CD14-positive monocyte (primary cell): ENCODE data around the gene FNDC10. TPM values are rescaled to one million over a fixed set of nuclear protein-coding genes. Genes with fewer than 3 reads are reported as not detected.
A peak's percentile ranks its signal among the peaks of the same experiment; 100 is the strongest.

Experiments
- DNase-seq, 3 donors: peaks; one replicate each; pipeline ENCODE4 v3.0.0-alpha.2; 2011 to 2022
- H2AFZ ChIP-seq: 2 replicates; pipeline ENCODE4 v1.6.0; 2012; ENCODE audit warnings: mild to moderate bottlenecking, low read depth, low read length, inconsistent platforms; ENCODE audit not compliant: insufficient read depth, poor library complexity, severe bottlenecking
- H3K27ac ChIP-seq, 2 donors: 1 replicate in 1 of 2; 2 replicates in 1 of 2; pipeline ENCODE4 v1.5.1; 2012 to 2013; ENCODE audit warnings: low read length in 2 of 2, control low read depth in 1 of 2, inconsistent platforms in 1 of 2, low read depth in 1 of 2, mild to moderate bottlenecking in 1 of 2
- H3K27me3 ChIP-seq, 2 donors: one replicate each; pipeline versions ENCODE4 v1.6.0 to v1.6.1; 2011 to 2013; ENCODE audit warnings: low read length in 2 of 2; ENCODE audit not compliant: control insufficient read depth in 2 of 2, insufficient read depth in 2 of 2
- H3K36me3 ChIP-seq, 2 donors: replicated peaks in 1 of 2; 1 replicate in 1 of 2; 2 replicates in 1 of 2; pipeline versions ENCODE4 v1.5.1 to v1.6.1; 2012 to 2013; ENCODE audit warnings: low read length in 2 of 2, control low read depth in 1 of 2, inconsistent platforms in 1 of 2, mild to moderate bottlenecking in 1 of 2; ENCODE audit not compliant: insufficient read depth in 2 of 2, control insufficient read depth in 1 of 2
- H3K4me1 ChIP-seq, 2 donors: 1 replicate in 1 of 2; 2 replicates in 1 of 2; pipeline versions ENCODE4 v1.5.1 to v1.6.1; 2012 to 2013; ENCODE audit warnings: low read length in 2 of 2, control low read depth in 1 of 2, inconsistent platforms in 1 of 2, mild to moderate bottlenecking in 1 of 2, moderate library complexity in 1 of 2; ENCODE audit not compliant: insufficient read depth in 2 of 2, control insufficient read depth in 1 of 2
- H3K4me2 ChIP-seq: replicated peaks from 2 replicates; pipeline ENCODE3; 2012; ENCODE audit warnings: low read length, moderate library complexity, mild to moderate bottlenecking; ENCODE audit not compliant: poor library complexity, severe bottlenecking; ENCODE audit errors: extremely low read depth
- H3K4me3 ChIP-seq, 3 experiments: fragments of 200-600 bp in 1 of 3; sonication (generic) in 1 of 3; replicated peaks in 1 of 3; 1 replicate in 2 of 3; 2 replicates in 1 of 3; pipeline ENCODE4 v1.5.1; 2011 to 2013; ENCODE audit warnings: low read length in 3 of 3, mild to moderate bottlenecking in 3 of 3, control low read depth in 2 of 3, low read depth in 2 of 3, inconsistent platforms in 1 of 3, moderate library complexity in 1 of 3
- H3K79me2 ChIP-seq: 2 replicates; pipeline ENCODE4 v1.6.0; 2012; ENCODE audit warnings: mild to moderate bottlenecking, control low read depth, inconsistent platforms, low read length, moderate library complexity; ENCODE audit not compliant: insufficient read depth
- H3K9ac ChIP-seq: 2 replicates; pipeline ENCODE4 v1.6.0; 2017; ENCODE audit warnings: low read length, mild to moderate bottlenecking; ENCODE audit not compliant: insufficient read depth, poor library complexity, severe bottlenecking
- H3K9me3 ChIP-seq, 2 donors: replicated peaks in 1 of 2; 1 replicate in 1 of 2; 2 replicates in 1 of 2; pipeline versions ENCODE4 v1.5.1 to v1.6.1; 2012 to 2013; ENCODE audit warnings: low read length in 2 of 2, control low read depth in 1 of 2; ENCODE audit not compliant: control insufficient read depth in 1 of 2, insufficient read depth in 1 of 2
- H4K20me1 ChIP-seq: 2 replicates; pipeline ENCODE4 v1.6.0; 2012; ENCODE audit warnings: mild to moderate bottlenecking, low read length, control low read depth, moderate library complexity; ENCODE audit not compliant: insufficient read depth
- H3K27ac Mint-ChIP-seq, 7 donors: one replicate each; pipeline ENCODE4 v1.8.0; 2020; ENCODE audit warnings: mild to moderate bottlenecking in 7 of 7, mixed read lengths in 7 of 7, moderate library complexity in 6 of 7, inconsistent platforms in 2 of 7
- H3K27me3 Mint-ChIP-seq, 3 donors: one replicate each; pipeline ENCODE4 v1.8.0; 2021 to 2022; ENCODE audit warnings: low read depth in 3 of 3, mild to moderate bottlenecking in 3 of 3, mixed read lengths in 3 of 3, moderate library complexity in 3 of 3, inconsistent platforms in 1 of 3
- H3K36me3 Mint-ChIP-seq, 2 donors: one replicate each; pipeline ENCODE4 v1.8.0; 2020; ENCODE audit warnings: mixed read lengths in 2 of 2, inconsistent platforms in 1 of 2, mild to moderate bottlenecking in 1 of 2
- H3K4me1 Mint-ChIP-seq: one replicate; pipeline ENCODE4 v1.8.0; 2020; ENCODE audit warnings: mild to moderate bottlenecking, mixed read lengths
- H3K4me3 Mint-ChIP-seq, 2 donors: one replicate each; pipeline ENCODE4 v1.8.0; 2020; ENCODE audit warnings: mild to moderate bottlenecking in 2 of 2, mixed read lengths in 2 of 2, moderate library complexity in 1 of 2
- H3K9me3 Mint-ChIP-seq, 7 donors: one replicate each; pipeline ENCODE4 v1.8.0; 2020 to 2022; ENCODE audit warnings: mixed read lengths in 7 of 7, mild to moderate bottlenecking in 6 of 7, moderate library complexity in 6 of 7, inconsistent platforms in 2 of 7
- WGBS: methylation state at CpG from one replicate; pipeline ENCODE4 v1.1.5; 2013; ENCODE audit warnings: missing lambda C conversion rate; ENCODE audit not compliant: insufficient coverage; 5-methylcytosine and 5-hydroxymethylcytosine counted together
- intact Hi-C, 2 donors: fragments of 100-400 bp; cut with micrococcal nuclease; formaldehyde crosslinking; loops; one replicate each; pipeline versions ENCODE4 v1.15.0 to v1.15.1; 2023
- polyA plus RNA-seq, 3 donors: library from polyadenylated mRNA; depleted of rRNA in 1 of 3; unstranded in 2 of 3; stranded (reverse) in 1 of 3; fragments of 300-500 nt in 2 of 3; fragments of >200 nt in 1 of 3; fragmentation: Illumina TruSeq in 2 of 3; gene quantifications; 1 replicate in 2 of 3; 2 replicates in 1 of 3; pipeline ENCODE4 v1.2.3, GENCODE V29; 2012 to 2021
- TF ChIP-seq, protein P1 (sequence below): fragments of 200-600 bp; IDR thresholded peaks from one replicate; pipeline ENCODE4 v1.8.0; 2022; ENCODE audit warnings: antibody characterized with exemption, mild to moderate bottlenecking

FNDC10 gene
- polyA plus RNA-seq, 3 donors, result 0.46 to 3.4 (median 1.5) TPM

- H2AFZ ChIP-seq, result no peak overlapping the region
- intact Hi-C loops, result no loop called here
- peaks cover 0 to 6% (median 0%) of the 10 kb centered on the region in 3 donors for H3K27me3 Mint-ChIP-seq
- peaks cover 22% of the 10 kb centered on the region for H3K79me2 ChIP-seq
- peak overlapping the region in 2 of 3 experiments; percentile 44 to 87 for H3K4me3 ChIP-seq
- no peaks in the 10 kb centered on the region for H3K9me3 Mint-ChIP-seq
- no peak for DNase-seq
- H3K27me3 ChIP-seq, result no peaks in the 10 kb centered on the region
- WGBS, result 94% methylated on average over 18 of the region's 19 CpGs
- peak overlapping the region in 2 of 7 donors; percentile 56 to 79 for H3K27ac Mint-ChIP-seq
- H3K27ac ChIP-seq, result no peak overlapping the region
- H3K9me3 ChIP-seq, result no peaks in the 10 kb centered on the region
- no peak overlapping the region for H3K9ac ChIP-seq
- peaks cover 26 to 33% of the 10 kb centered on the region in 2 donors for H3K4me1 ChIP-seq
- H3K36me3 Mint-ChIP-seq, result peaks cover 9 to 11% of the 10 kb centered on the region in 2 donors
- H4K20me1 ChIP-seq, result peaks cover 12% of the 10 kb centered on the region
- TF ChIP-seq, protein P1, sequence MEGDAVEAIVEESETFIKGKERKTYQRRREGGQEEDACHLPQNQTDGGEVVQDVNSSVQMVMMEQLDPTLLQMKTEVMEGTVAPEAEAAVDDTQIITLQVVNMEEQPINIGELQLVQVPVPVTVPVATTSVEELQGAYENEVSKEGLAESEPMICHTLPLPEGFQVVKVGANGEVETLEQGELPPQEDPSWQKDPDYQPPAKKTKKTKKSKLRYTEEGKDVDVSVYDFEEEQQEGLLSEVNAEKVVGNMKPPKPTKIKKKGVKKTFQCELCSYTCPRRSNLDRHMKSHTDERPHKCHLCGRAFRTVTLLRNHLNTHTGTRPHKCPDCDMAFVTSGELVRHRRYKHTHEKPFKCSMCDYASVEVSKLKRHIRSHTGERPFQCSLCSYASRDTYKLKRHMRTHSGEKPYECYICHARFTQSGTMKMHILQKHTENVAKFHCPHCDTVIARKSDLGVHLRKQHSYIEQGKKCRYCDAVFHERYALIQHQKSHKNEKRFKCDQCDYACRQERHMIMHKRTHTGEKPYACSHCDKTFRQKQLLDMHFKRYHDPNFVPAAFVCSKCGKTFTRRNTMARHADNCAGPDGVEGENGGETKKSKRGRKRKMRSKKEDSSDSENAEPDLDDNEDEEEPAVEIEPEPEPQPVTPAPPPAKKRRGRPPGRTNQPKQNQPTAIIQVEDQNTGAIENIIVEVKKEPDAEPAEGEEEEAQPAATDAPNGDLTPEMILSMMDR, result no peak
- H3K36me3 ChIP-seq, result peaks cover 0 to 5% of the 10 kb centered on the region in 2 donors
- peak overlapping the region; percentile 82 to 86 for H3K4me3 Mint-ChIP-seq
- H3K4me1 Mint-ChIP-seq, result peaks cover 31% of the 10 kb centered on the region
- peak overlapping the region; percentile 91 for H3K4me2 ChIP-seq
These were observed 16.9 kb upstream of the FNDC10 start for GRCh38 chr1:1616838-1617237.

GRCh38 chr1:1616045-1616790 is 16.3 kb upstream of the FNDC10 start:
- Histone ChIP-seq H3K27me3 (no peaks in the 10 kb centered on the region), H4K20me1 (peaks cover 12% of the 10 kb centered on the region), H3K4me3 (peak overlapping the region; percentile 87 to 92 (median 89)), H3K27ac (peak overlapping the region in 1 of 2 donors; percentile 98), H3K4me2 (peak overlapping the region; percentile 91), H2AFZ (peak overlapping the region; percentile 48), H3K9me3 (no peaks in the 10 kb centered on the region), H3K79me2 (peaks cover 22% of the 10 kb centered on the region), H3K36me3 (peaks cover 0 to 5% of the 10 kb centered on the region in 2 donors), H3K4me1 (peaks cover 26 to 33% of the 10 kb centered on the region in 2 donors), H3K9ac (peak overlapping the region; percentile 100)
- WGBS, result 12% methylated on average over 80 of the region's 80 CpGs
- H3K36me3 Mint-ChIP-seq, result peaks cover 9 to 11% of the 10 kb centered on the region in 2 donors
- TF ChIP-seq, protein P1, result no peak
- peaks cover 0 to 6% (median 0%) of the 10 kb centered on the region in 3 donors for H3K27me3 Mint-ChIP-seq
- DNase-seq, result peak in 1 of 3 donors; percentile 34
- H3K9me3 Mint-ChIP-seq, result no peaks in the 10 kb centered on the region
- H3K4me1 Mint-ChIP-seq, result peaks cover 31% of the 10 kb centered on the region
- peak overlapping the region; percentile 82 to 86 for H3K4me3 Mint-ChIP-seq
- intact Hi-C loops, result no loop called here
- peak overlapping the region in 5 of 7 donors; percentile 45 to 95 (median 79) for H3K27ac Mint-ChIP-seq
